T1000 (cell line): ENCODE data around the gene OTC.

Source experiments
- DNase-seq: peaks from one replicate; lab custom pipeline; 2025; ENCODE audit warnings: mixed read lengths; lab: John Stamatoyannopoulos, UW

OTC gene

GRCh38 chrX:38357747-38358673 lies 5.6 kb downstream of the OTC start:
- no peak for DNase-seq

GRCh38 chrX:38363046-38363445 lies 10.6 kb downstream of the OTC start:
- DNase-seq: no peak

GRCh38 chrX:38365954-38366353 lies 13.6 kb downstream of the OTC start:
- DNase-seq: no peak

- DNase-seq: no peak
Measured at GRCh38 chrX:38368774-38369173, 16.4 kb downstream of the OTC start.

GRCh38 chrX:38371641-38372040 lies 19.2 kb downstream of the OTC start:
- DNase-seq: no peak

- no peak for DNase-seq
Measured at GRCh38 chrX:38374431-38374830, 22.0 kb downstream of the OTC start.

- no peak for DNase-seq
Measured at GRCh38 chrX:38375891-38376290, 23.5 kb downstream of the OTC start.

GRCh38 chrX:38376747-38377146 lies 24.3 kb downstream of the OTC start:
- no peak for DNase-seq

GRCh38 chrX:38379088-38379487 lies 26.7 kb downstream of the OTC start:
- DNase-seq: no peak

GRCh38 chrX:38382663-38383062 lies 30.3 kb downstream of the OTC start:
- no peak for DNase-seq

- DNase-seq: no peak
Measured at GRCh38 chrX:38400389-38400910, 48.0 kb downstream of the OTC start.

GRCh38 chrX:38402118-38402517 lies 49.7 kb downstream of the OTC start:
- DNase-seq: no peak

- no peak for DNase-seq
Measured at GRCh38 chrX:38403834-38404233, 51.4 kb downstream of the OTC start.

- DNase-seq: no peak
Measured at GRCh38 chrX:38407126-38407525, 54.7 kb downstream of the OTC start.

- DNase-seq: no peak
Measured at GRCh38 chrX:38409289-38409688, 56.9 kb downstream of the OTC start.

GRCh38 chrX:38426785-38427184 lies 74.4 kb downstream of the OTC start:
- no peak for DNase-seq

GRCh38 chrX:38431525-38431924 lies 79.1 kb downstream of the OTC start:
- no peak for DNase-seq

GRCh38 chrX:38435130-38435529 lies 82.7 kb downstream of the OTC start:
- no peak for DNase-seq

- no peak for DNase-seq
Measured at GRCh38 chrX:38437093-38437492, 84.7 kb downstream of the OTC start.

- no peak for DNase-seq
Measured at GRCh38 chrX:38438321-38438720, 85.9 kb downstream of the OTC start.

GRCh38 chrX:38452603-38453002 lies 100.2 kb downstream of the OTC start:
- DNase-seq: no peak

- no peak for DNase-seq
Measured at GRCh38 chrX:38458071-38458470, 105.7 kb downstream of the OTC start.

GRCh38 chrX:38462257-38462656 lies 109.9 kb downstream of the OTC start:
- no peak for DNase-seq

GRCh38 chrX:38465686-38466085 lies 113.3 kb downstream of the OTC start:
- DNase-seq: no peak
